ENCODE measurements around the gene DRG1.

DNA sequence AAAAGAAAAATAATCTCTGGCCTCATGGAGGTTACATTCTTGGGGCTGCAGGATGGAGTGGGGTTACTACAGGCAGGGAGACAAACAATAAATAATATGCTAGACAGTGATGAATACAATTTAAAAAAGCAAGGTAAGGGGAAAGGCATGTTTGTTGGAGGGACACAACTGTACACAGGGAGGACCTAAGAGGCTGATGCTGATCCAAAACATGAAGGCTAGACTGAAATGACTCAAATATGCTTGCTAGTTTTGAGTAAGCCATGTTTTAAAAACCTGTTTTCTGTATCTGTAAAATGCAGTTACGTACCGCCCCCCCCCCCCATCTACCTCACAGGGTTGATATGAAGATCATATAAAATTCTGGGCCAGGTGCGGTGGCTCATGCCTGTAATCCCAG, 46.2 kb downstream of the DRG1 start:
- TF ChIP-seq POLR2A (IDR thresholded peaks at IDR 0.05) (no peak), EP300 (IDR thresholded peaks at IDR 0.05) (no peak)
